Endothelial cell of hepatic sinusoid (primary cell): ENCODE measurements around the gene USB1.
"Not testable (repeated sequence)": the region's sequence is repeated elsewhere in the genome, so short reads cannot be mapped to it uniquely, and the experiment has no call there.

Experiments used
- in situ Hi-C: cut with HindIII; loops from 2 replicates; pipeline ENCODE4 v1.10.0; 2017; ENCODE audit warnings: low sequenced_read_pairs

USB1 gene

GRCh38 chr16:57969451-57970123, 31.6 kb upstream of the USB1 start:
- in situ Hi-C loops: no loop called here

- in situ Hi-C loops: no loop called here
Observed at GRCh38 chr16:57970319-57970718, 30.9 kb upstream of the USB1 start.

GRCh38 chr16:57970970-57971369, 30.2 kb upstream of the USB1 start, which contains the start of gene CNGB1:
Gene CNGB1, minus strand, starts transcription at chr16:57971128. Its CDS starts 3,842 bp downstream, at chr16:57967286.
- in situ Hi-C loops: no loop called here

GRCh38 chr16:57971848-57972247, 29.4 kb upstream of the USB1 start:
- in situ Hi-C loops: no loop called here

- in situ Hi-C loops: no loop called here
Observed at GRCh38 chr16:57972306-57972705, 28.9 kb upstream of the USB1 start.

- in situ Hi-C loops: no loop called here
Observed at GRCh38 chr16:57976331-57976796, 24.8 kb upstream of the USB1 start.

GRCh38 chr16:57977418-57978069, 23.7 kb upstream of the USB1 start:
- in situ Hi-C loops: no loop called here

GRCh38 chr16:57978070-57978465, 23.1 kb upstream of the USB1 start:
- in situ Hi-C loops: not testable (repeated sequence)

GRCh38 chr16:57979006-57979585, 22.1 kb upstream of the USB1 start:
- in situ Hi-C loops: no loop called here

- in situ Hi-C loops: loop anchor here (10.0 kb wide), 2 partner anchors 97 to 307 kb away; no protein-coding TSS in a partner anchor
Observed at GRCh38 chr16:57981636-57982035, 19.6 kb upstream of the USB1 start.

- in situ Hi-C loops: loop anchor here (10.0 kb wide), 2 partner anchors 98 to 308 kb away; no protein-coding TSS in a partner anchor
Observed at GRCh38 chr16:57982385-57982784, 18.8 kb upstream of the USB1 start.

GRCh38 chr16:57984443-57985203, 16.6 kb upstream of the USB1 start:
- in situ Hi-C loops: loop anchor here (5.0 to 10.0 kb wide), 4 partner anchors 67 to 310 kb away; no protein-coding TSS in a partner anchor

GRCh38 chr16:57985204-57986181, 15.7 kb upstream of the USB1 start:
- in situ Hi-C loops: loop anchor here (5.0 to 10.0 kb wide), 4 partner anchors 68 to 311 kb away; no protein-coding TSS in a partner anchor

- in situ Hi-C loops: loop anchor here (5.0 to 10.0 kb wide), 4 partner anchors 69 to 311 kb away; no protein-coding TSS in a partner anchor
Observed at GRCh38 chr16:57986196-57986595, 15.0 kb upstream of the USB1 start.

- in situ Hi-C loops: loop anchor here (5.0 to 10.0 kb wide), 4 partner anchors 70 to 313 kb away; no protein-coding TSS in a partner anchor
Observed at GRCh38 chr16:57987441-57988177, 13.6 kb upstream of the USB1 start.

GRCh38 chr16:57988929-57989328, 12.3 kb upstream of the USB1 start:
- in situ Hi-C loops: loop anchor here (5.0 to 10.0 kb wide), 4 partner anchors 72 to 314 kb away; no protein-coding TSS in a partner anchor

GRCh38 chr16:57991551-57992059, 9.6 kb upstream of the USB1 start:
- in situ Hi-C loops: no loop called here

GRCh38 chr16:57992084-57992483, 9.1 kb upstream of the USB1 start:
- in situ Hi-C loops: no loop called here

- in situ Hi-C loops: no loop called here
Observed at GRCh38 chr16:57993438-57993837, 7.8 kb upstream of the USB1 start.
